HG03095 (cell line): ENCODE measurements around the gene OGDHL.
"Not testable (repeated sequence)": the region's sequence is repeated elsewhere in the genome, so short reads cannot be mapped to it uniquely, and the experiment has no call there.

ENCODE experiments used
- ATAC-seq: cut with Tn5 transposase; IDR thresholded peaks from one replicate; pipeline ENCODE4 v1.9.1; 2021; ENCODE audit warnings: moderate library complexity; ENCODE audit not compliant: unreplicated experiment

Gene OGDHL

DNA sequence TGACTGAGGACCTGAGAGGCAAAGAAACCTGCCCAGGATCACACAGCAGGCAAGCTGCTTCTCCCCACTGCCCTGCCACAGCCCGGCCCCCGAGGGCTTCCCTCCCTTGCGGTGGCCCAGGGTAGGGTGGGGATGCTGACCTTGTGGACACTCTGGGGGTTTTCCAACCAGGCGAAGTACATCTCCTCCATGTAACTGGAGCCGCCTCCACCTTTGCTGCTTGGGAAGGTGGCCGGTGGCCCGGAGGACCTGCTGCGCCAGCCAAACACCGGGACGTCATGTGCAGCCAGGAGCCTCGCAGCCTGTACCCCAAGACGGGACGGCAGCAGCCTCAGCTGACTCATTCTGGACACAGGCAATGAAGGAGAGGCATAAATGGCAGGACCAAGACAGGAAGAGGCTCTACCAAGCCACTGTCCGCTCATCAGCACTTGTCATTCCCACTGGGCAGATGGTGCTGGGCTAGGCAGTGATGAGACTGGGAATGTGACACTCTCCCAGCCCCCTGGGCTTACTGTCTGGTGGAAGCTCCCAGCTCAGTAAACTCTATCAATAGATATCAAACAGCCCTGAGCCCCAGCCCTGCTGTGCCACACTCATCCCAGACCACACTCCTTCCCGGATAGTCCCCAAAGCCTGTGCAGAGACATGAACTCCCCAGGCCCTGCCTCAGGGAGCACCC lies 3.7 kb downstream of the OGDHL start:
- ATAC-seq: no peak

DNA sequence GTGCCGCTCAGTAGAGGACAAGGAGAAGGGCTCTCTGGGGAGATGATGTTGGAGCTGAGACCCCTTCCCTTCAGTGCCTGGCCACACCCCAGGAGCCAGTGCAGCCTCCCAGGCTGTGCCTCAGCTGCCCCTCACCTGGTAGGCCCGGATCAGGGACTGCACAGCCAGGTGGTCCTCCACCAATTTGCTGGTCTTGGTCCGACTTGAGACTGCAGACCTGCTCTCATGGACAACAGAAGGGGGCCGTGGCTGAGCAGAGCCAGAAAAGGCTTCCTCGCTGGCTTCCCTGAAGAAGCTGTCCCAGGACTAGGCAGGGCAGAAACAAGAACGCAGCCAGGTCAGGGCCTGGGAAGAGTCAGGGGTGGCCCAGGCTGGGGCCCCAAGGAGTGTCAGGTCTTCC lies 5.5 kb downstream of the OGDHL start:
- ATAC-seq: no peak

DNA sequence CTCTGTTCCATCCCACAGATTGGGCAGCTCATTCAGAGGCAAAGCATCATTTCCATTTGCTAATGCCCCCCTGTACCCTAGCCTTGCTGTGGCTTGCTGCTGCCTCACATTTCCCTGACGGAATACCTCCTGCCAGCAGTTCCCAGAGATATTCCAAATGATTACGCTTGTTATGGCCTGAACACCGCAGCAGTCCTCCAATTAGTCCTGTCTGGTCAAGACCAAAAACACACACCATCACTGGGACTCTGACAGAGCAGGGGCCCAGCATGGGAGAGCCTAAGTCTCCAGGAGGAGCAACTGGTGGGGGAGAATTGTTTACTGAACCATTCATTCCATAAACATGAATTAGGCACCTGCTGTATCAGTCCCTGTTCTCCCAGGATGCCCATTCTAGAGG lies 6.1 kb downstream of the OGDHL start:
- no peak for ATAC-seq

DNA sequence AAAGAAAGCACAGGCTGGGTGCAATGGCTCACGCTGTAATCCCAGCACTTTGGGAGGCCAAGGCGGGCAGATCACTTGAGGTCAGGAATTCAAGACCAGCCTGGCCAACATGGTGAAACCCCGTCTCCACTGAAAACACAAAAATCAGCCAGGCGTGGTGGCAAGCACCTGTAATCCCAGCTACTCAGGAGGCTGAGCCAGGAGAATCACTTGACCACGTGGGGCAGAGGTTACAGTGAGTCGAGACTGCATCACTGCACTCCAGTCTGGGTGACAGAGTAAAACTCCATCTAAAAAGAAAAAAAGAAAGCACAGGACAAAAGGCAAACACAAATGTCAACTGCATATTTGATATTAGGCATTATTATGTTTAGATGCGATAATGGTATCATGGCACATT lies 7.2 kb downstream of the OGDHL start:
- not testable (repeated sequence) for ATAC-seq

DNA sequence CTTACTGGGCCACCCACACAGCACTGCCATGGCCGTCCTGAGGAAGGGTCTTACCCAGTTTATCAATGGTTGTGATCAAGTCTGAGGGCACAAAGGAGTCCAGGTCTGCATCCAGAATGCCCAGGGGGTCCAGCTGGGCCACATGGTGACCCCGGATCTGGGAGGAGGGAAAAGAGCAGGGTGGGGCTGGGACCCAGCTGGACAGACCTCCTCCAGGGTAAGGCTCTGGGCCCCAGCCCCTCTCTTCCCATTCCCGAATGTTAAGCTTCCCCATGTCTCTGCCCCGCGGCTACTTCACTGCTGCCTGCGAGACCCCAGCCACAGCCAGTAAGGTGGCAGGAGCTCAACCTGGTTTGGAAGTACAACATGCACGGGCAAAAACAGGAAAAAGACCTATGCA lies 9.5 kb downstream of the OGDHL start:
- ATAC-seq: no peak

DNA sequence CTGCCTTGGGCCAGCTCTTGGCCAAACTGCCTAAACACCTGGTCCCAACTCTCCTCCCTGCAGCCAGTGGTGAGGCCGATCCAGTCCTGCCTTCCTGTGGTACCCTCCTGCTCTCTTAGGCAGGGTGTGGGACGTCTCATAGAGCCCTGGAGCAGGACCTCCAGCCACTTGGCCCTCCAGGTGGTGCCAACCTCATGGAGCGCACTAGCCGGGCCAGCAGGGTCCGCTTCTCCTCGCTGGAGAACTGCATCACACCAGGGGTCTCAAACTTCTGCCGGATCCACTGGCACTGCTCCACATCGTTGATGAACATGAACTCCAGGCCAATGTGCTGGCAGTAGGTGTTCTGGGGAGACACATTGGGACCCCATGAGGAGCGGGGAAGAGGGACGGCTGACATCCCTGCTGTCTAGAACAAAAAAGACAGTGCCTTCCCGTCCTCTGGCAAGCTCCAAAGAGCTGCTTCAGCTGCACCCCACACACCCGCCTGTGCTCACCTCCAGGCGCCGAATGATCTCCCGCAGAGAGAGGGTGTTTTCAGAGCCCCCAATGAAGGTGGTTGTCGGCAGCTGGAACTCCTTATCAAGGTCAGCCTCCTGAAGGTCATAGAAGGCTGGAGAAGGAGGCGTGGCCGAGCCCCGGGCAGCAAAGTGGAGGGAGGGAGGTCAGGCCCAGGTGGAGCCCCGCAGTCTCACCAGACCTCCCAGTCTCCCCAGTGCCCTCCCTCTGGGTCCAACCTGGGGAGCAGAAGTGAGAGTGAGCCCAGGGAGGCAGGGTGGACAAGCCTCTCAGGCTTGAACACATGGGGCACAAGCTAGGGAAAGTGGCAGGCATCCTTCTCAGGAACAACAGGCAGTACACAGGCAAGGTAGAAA lies 10.2 kb downstream of the OGDHL start:
- ATAC-seq: no peak

DNA sequence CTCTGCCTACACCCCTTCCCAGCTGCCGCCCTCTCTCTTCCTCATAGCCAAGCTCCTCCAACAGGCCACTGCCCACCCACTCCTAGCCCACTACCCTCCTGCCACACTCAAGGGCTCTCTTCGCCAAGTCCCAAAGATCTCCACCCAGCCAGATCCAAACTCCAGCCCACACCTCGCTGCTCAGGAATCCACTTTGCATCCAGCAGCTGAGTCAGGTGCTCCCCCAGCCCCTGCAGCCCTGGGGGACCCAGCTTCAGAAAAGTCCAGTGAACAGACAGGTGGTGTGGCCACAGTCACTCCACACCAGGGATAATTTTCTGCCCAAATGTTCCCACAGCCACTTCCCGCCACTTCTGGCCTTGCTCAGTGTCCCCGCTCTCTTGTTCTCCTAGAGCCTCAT lies 10.9 kb downstream of the OGDHL start:
- no peak for ATAC-seq

DNA sequence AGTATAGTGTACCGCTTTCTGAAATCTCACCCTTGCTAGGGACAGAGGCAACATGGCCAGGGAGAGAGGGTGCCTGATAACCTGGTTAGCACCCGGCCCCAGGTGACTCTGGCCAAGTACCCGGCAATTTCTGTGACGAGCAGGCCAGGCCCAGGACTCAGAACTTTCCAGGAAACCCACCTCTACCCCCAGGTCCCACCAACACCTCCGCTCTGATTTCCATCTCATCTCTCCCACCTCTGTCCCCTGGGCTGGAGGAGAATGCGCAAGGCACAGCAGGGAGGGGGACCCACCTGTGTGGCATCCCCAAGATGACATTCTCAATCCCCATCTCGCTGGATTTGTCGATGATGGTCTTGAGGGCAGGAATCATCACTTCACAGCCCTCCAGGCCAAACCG lies 11.6 kb downstream of the OGDHL start:
- no peak for ATAC-seq

DNA sequence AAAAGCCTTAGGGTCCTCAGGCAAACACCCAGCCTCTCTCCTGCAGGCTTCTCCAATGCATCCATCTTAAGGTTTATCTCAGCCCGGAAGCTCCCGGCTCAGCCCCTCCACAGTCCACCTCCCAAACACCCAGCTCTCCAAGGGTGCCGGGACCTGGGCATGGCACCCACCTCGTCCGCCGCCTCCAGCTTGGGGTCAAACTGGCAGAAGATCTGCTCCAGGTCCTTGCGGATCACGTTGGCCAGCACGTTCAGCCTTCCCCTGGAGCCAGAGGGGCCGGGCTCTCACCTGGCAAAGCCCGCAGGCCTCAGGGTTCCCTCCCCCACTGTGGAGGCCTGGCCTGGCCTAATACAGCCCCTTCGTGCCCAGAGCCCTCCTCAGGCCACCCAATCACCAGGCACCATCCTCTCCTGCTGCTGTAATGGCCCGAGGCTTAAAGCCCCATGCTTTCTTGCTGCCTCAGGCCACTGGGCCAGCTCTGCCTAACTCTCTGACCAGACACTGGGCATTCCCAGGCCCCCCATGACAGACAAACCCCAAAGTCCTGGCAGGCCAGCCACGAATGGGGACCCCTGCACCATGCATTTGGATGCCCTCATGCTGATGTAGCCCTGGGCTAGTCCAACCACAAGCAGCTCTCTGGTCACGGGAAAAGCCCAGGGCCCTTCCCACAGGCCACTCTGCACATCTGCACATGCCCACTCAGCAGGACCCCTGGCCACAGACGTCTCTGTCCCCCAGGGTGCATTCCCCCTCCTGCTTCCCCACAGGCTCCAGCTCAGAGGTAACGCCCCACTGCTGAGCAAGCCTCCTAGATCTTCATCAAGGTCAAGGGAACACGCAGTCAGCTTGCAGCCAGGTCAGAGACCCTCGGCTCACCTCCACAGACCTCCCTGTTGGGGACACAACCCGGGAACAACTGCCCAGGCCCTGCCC lies 12.3 kb downstream of the OGDHL start:
- ATAC-seq: no peak

DNA sequence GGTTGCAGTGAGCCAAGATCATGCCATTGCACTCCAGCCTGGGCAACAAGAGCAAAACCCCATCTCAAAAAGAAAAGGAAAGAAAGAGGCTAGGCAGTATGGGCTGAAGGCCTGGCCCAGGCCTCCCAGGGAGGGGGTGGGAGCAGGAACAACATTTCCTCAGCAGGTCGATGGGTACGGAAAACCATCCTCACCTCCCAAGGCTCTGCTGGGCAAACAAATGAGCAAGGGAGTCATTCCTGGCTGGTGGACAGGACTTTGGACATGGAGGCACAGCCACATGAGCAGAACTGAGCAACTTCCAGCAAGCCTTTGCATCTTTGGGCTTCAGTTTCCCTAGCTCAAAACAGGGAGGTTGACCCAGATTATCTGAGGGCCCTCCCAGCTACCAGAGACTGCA lies 13.0 kb downstream of the OGDHL start:
- ATAC-seq: no peak

DNA sequence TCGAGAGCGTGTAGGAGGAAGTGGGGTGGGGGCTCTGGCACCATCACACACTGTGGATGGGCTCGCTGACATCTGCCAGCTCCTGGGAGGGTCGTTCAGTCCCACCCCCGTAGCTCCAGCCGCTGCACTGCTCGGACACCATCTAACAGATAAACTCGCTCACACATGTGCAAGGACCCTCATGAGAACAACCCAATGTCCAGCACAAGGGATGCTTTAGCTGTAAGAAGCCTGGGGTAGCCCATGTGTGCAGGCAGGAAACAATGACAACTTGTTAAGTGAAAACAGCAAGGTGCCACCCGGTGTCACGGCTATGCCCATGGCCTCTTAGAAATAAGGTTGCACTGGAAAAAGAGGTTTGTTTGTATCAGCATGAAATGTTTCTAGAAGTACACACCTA lies 14.1 kb downstream of the OGDHL start:
- ATAC-seq: no peak

DNA sequence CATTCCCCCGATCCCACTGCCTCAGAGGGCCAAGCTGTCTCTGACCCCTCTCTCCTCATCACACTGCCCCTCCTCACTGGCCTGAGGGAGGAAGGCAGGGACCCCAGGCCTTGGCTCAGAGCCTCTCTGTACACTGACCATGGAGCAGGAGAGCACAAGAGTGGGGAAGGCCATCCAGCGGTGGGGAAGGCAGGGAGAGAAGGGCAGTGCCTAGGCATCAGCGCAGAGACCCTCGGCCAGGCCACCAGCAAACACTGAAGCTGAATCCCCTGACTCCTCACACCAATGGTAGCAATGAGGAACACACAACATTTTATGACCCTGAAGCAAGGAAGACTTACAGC lies 14.8 kb downstream of the OGDHL start:
- ATAC-seq: no peak

DNA sequence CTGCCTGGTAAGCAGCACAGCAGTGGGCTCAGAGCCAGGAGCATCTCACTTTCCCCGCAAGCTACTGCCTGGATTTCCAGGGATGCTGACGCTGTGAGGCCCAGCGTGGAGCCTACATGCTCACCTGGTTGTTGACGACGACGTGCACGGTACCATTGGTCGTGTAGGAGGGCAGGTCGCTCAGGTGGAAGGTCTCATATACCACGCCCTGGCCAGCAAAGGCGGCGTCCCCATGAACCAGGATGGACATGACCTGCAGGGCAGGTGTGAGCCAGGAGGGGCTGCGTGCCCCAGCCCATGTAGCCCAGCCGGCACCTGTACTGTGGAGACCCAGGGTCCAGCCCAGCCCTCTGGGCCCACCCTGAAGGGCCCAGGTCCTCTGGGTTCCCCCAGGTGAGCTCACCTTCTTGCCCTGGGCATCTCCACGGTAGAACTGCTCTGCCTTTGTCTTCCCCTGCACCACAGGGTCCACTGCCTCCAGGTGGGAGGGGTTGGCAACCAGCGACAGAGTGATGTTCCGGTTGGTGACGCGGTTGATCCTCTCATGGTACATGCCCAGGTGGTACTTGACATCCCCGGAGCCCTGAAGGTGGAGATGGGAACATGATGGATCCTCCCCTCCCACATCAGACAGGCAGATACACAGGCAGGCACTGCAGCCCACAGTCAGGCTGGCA lies 15.4 kb downstream of the OGDHL start:
- no peak for ATAC-seq

DNA sequence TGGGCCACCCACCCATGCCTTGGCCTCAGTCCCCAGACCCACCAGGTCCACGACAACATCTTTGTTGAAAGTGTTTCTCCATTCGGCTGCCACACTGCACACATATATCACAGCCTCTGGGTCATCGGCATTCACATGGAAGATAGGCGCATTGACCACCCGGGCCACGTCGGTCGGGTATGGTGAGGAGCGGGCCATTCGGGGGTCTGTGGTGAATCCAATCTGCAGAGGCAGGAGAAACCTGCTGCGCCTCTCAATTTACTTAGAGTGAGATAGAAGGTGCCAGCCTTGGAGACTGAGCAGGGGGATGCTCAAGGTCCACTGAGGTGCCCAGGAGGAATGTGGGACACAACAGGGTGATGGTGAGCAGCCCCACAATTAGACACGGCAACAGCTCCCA lies 16.4 kb downstream of the OGDHL start:
- no peak for ATAC-seq

DNA sequence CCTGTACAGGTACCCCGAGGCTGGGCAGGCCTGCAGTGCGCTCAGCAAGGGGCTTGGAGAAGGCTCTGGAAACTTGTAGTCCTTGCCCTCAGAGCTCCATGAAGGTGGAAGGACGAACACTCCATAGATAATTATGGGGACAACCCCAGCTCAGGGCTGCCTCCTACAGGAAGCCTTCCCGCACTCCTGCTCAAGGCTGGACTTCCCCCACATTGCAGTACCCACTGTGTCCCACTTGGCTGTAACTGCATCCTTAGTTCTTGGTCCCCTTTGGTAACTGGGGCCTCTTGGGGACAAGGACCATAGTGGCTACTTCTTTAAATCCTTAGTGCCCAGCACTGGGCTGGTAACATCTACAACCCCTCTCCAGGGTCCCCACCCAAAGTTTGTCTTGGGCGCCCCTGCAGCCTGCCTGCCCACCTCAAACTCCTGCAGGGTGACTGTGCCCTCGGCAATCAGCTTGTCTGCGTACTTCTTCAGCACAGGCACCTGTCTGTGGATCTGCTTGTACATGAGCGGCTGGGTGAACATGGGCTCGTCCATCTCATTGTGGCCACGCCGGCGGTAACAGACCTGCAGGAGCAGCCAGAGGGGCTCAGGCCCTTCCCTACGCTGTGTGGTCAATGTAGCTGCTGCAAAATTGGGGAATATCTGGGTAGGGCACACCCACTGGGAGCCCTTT lies 17.1 kb downstream of the OGDHL start:
- no peak for ATAC-seq

DNA sequence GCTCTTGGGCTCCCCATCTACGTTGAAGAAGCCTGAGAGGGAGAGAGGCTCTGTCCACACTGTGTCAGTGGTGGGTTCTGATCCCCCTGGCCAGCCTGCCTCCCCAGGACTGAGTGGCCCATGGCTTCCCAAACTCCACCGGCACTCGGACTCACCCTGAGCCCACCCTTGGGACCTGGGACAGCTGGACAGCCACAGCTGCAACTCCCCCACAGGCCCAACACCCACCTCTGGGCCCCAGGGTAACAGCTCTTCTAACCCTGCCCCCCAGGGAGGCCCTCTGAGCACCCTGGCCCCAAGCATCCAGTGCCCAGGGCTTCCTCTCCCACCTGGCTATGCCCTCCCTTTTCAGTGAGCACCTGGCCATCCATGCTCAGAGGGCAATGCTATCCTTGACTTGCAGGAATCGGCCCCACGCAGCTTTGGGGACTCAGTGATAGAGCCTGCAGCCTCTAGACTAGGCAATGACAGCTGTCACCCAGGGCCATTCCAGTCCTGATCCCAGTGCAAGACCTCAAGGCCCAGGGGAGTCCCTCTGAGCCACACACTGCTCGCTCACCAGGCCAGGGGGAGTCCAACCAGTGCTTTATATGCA lies 17.9 kb downstream of the OGDHL start:
- ATAC-seq: no peak

DNA sequence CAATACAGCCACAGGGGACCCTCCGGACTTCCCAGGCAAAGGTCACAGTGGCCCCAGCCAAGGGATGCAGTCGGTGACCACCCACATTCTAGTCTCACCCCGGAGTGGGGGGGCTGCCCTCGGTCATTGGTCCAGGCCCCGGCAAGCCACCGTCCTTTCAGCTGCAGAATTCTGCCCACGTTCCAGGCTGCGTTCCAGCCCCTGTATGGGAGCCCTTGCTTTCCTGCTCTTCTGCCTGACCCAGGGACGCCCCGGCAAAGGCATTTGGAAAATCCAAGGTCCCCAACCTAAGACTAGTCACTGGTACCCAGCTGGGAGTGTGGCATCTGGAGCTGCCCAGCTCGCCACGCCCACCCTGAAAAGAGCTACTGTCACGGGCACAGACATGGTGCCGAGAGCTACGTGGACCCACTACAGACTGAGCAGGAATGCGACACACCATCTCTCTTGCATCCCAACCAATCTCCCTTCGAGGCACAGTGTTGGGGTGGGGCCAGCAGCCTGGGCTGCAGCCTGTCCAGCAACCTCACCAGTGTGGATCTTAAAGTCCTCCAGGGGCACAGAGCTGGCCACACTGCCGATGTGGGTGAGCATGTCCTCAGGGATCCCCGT lies 18.6 kb downstream of the OGDHL start:
- no peak for ATAC-seq

DNA sequence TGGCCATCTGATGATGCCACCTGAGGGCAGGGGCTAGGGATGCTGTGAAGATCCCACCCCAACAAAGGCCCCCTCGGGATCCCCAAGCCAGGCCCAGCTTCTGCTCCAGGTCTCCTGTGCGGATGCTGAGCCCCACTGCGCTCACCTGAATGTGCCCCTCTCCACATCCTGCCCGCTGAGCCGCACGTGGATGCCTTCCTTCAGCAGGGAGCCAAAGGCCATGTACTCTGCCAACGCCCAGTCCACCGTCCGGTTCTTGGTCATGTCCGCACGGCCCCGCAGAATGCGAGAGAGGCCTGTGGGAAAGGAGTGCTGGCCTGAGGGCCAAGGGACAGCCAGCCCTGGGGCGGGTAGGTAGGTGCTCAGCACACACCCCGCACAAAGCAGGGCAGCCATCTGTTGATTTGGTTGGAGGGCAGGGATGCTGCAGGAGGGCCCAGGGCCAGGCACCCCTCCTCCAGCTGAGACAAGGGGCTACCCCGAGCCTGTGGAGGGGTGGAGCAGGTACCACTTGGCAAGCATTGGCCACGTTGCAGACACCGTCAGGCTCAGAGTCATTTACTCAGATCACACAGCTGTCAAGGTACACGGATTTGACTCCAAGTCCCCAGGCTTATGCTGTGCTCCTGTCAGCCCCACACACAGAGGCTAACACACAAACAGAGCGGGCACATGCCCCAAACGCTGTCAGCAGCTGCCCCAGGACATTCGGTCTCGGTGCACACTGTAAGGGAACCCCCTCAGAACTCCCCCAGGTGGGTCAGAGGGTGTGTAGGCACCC lies 19.2 kb downstream of the OGDHL start:
- no peak for ATAC-seq
